Lung (tissue), 12 donors: ENCODE data around the gene RASA3. TPM values are rescaled to one million over a fixed set of nuclear protein-coding genes. Genes with fewer than 3 reads are reported as not detected.
A peak's percentile ranks its signal among the peaks of the same experiment; 100 is the strongest.

Experiments
- ATAC-seq: fragments of 200-7000 bp; cut with Tn5 transposase; one replicate; pipeline ENCODE4 v1.9.1; 2020; ENCODE audit warnings: moderate number of reproducible peaks; ENCODE audit not compliant: insufficient read depth, low FRiP score
- DNase-seq, 3 donors: peaks; one replicate each; pipeline ENCODE4 v3.0.0-alpha.2; 2013 to 2017
- H3K27ac ChIP-seq, 2 donors: one replicate each; pipeline ENCODE4 v1.5.1; 2013; ENCODE audit warnings: mild to moderate bottlenecking in 2 of 2, moderate library complexity in 2 of 2, control low read depth in 1 of 2, inconsistent platforms in 1 of 2, low read depth in 1 of 2, low read length in 1 of 2
- H3K27me3 ChIP-seq, 3 donors: one replicate each; pipeline ENCODE4 v1.5.1; 2013; ENCODE audit warnings: low read length in 2 of 3; ENCODE audit not compliant: control insufficient read depth in 3 of 3, insufficient read depth in 3 of 3
- H3K36me3 ChIP-seq, 4 donors: one replicate each; pipeline ENCODE4 v1.5.1; 2013; ENCODE audit warnings: low read length in 4 of 4, mild to moderate bottlenecking in 1 of 4, moderate library complexity in 1 of 4; ENCODE audit not compliant: control insufficient read depth in 4 of 4, insufficient read depth in 4 of 4
- H3K4me1 ChIP-seq, 5 donors: one replicate each; pipeline ENCODE4 v1.5.1; 2013; ENCODE audit warnings: low read length in 5 of 5, mild to moderate bottlenecking in 2 of 5, moderate library complexity in 1 of 5; ENCODE audit not compliant: control insufficient read depth in 5 of 5, insufficient read depth in 5 of 5
- H3K4me3 ChIP-seq: one replicate; pipeline ENCODE4 v1.5.1; 2013; ENCODE audit warnings: mild to moderate bottlenecking, control low read depth, moderate library complexity
- H3K9ac ChIP-seq, 2 donors: one replicate each; pipeline ENCODE4 v1.5.1; 2013; ENCODE audit warnings: low read length in 2 of 2, control low read depth in 1 of 2; ENCODE audit not compliant: insufficient read depth in 1 of 2
- H3K9me3 ChIP-seq, 4 donors: one replicate each; pipeline ENCODE4 v1.5.1; 2013; ENCODE audit warnings: low read length in 3 of 4, mild to moderate bottlenecking in 1 of 4, moderate library complexity in 1 of 4; ENCODE audit not compliant: control insufficient read depth in 4 of 4, insufficient read depth in 3 of 4
- CTCF ChIP-seq: IDR thresholded peaks from 2 replicates; pipeline ENCODE4 v1.5.1; 2012; ENCODE audit warnings: mild to moderate bottlenecking; ENCODE audit errors: control extremely low read depth, extremely low read depth
- WGBS, 2 donors: extraction: QIAGEN DNeasy Blood & Tissue Kit; methylation state at CpG; one replicate each; pipeline ENCODE4 v1.1.7; 2013; 5-methylcytosine and 5-hydroxymethylcytosine counted together
- polyA plus RNA-seq, 2 donors: library from polyadenylated mRNA; stranded (reverse); fragments of 200-250 nt; gene quantifications; one replicate each; pipeline ENCODE4 v1.2.1, GENCODE V29; 2013
- total RNA-seq, 2 donors: library from RNA; depleted of rRNA in 1 of 2; stranded (reverse); fragments of >200 nt in 1 of 2; gene quantifications; one replicate each; pipeline ENCODE4 v1.2.1, GENCODE V29; 2014 to 2021
- donor health status: control.
- donor health status: control.
- donor health status: Bipolar disorder and iron deficiency.
- donor health status: healthy.
- donor health status: DM: yes; HTN: yes; CAD: no.

Gene RASA3
- total and polyA plus RNA-seq, 4 donors: 7.4 to 22.8 (median 16.2) TPM

GRCh38 chr13:114071410-114071809 lies 61.0 kb downstream of the RASA3 start:
- no peak overlapping the region for H3K27ac ChIP-seq
- no peak overlapping the region for H3K4me3 ChIP-seq
- H3K9me3 ChIP-seq: no peaks in the 10 kb centered on the region
- no peak for TF ChIP-seq CTCF
- peaks cover 0 to 4% (median 1%) of the 10 kb centered on the region in 4 donors for H3K36me3 ChIP-seq
- DNase-seq (peak; percentile 47 to 63 (median 59)), ATAC-seq (no peak)
- no peak overlapping the region for H3K9ac ChIP-seq
- H3K27me3 ChIP-seq: no peaks in the 10 kb centered on the region
- WGBS, 2 donors: 90 to 94% methylated on average over 10 of the region's 10 CpGs
- peaks cover 0 to 26% (median 6%) of the 10 kb centered on the region in 5 donors for H3K4me1 ChIP-seq

- Histone ChIP-seq H3K4me3 (no peak overlapping the region), H3K36me3 (peaks cover 0 to 4% (median 0%) of the 10 kb centered on the region in 4 donors), H3K9ac (no peak overlapping the region), H3K27ac (no peak overlapping the region), H3K9me3 (no peaks in the 10 kb centered on the region), H3K27me3 (no peaks in the 10 kb centered on the region), H3K4me1 (peaks cover 0 to 30% (median 7%) of the 10 kb centered on the region in 5 donors)
- TF ChIP-seq CTCF: no peak
- no peak for DNase-seq
- 94 to 95% methylated on average over 27 to 40 of the region's 40 CpGs for WGBS, 2 donors
- ATAC-seq: no peak
Observed at GRCh38 chr13:114070098-114070799, 62.2 kb downstream of the RASA3 start.

GRCh38 chr13:114069376-114070097 lies 62.9 kb downstream of the RASA3 start:
- no peak overlapping the region for H3K9ac ChIP-seq
- ATAC-seq (no peak), DNase-seq (no peak)
- peaks cover 0 to 4% (median 0%) of the 10 kb centered on the region in 4 donors for H3K36me3 ChIP-seq
- H3K9me3 ChIP-seq: no peaks in the 10 kb centered on the region
- 83 to 86% methylated on average over 28 to 32 of the region's 32 CpGs for WGBS, 2 donors
- peak overlapping the region in 1 of 2 donors; percentile 75 for H3K27ac ChIP-seq
- H3K4me3 ChIP-seq: no peak overlapping the region
- H3K27me3 ChIP-seq: no peaks in the 10 kb centered on the region
- no peak for TF ChIP-seq CTCF
- peaks cover 0 to 37% (median 7%) of the 10 kb centered on the region in 5 donors for H3K4me1 ChIP-seq
